Measurements from ENCODE around the gene GBF1.

DNA sequence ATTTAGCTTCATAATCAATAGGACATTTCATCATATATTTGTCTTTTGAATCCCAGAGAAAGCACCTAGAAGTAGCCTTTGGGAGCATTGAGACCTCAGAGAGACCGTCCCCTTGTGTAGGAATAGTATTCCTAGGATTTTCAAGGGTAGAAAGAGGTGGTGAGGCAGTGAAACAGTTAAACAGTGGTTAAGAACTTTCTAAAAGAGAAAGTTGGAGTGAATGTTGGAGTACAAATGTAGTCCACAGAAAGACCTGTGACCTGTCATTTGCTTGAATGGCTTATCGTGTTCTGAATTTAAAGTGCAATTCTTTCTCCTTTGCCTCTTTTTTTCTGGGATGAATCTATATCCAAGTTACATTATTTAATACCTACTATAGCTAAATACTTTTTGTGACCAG is 30.0 kb downstream of the GBF1 start:
- TF ChIP-seq CTCF (IDR thresholded peaks at IDR 0.05): no peak
- no peak for TF ChIP-seq EZH2 (IDR thresholded peaks at IDR 0.05; ENCODE audit: borderline replicate concordance, insufficient read depth, low read depth, low read length, poor library complexity, severe bottlenecking)
